H1 (cell line): Measurements from ENCODE around the gene BCL2L1. TPM values are rescaled to one million over a fixed set of nuclear protein-coding genes. Genes with fewer than 3 reads are reported as not detected.

Source experiments
- CTCF ChIA-PET: fragments of 300-600 bp; sonication (Branson Sonifier 250); formaldehyde crosslinking; loops from one replicate; lab custom pipeline; 2021; ENCODE audit not compliant: partially characterized antibody; lab: Charles Lee
- POLR2A ChIA-PET: fragments of 300-600 bp; sonication (Branson Sonifier 250); formaldehyde crosslinking; loops from one replicate; lab custom pipeline; 2021; ENCODE audit warnings: inconsistent platforms; ENCODE audit not compliant: partially characterized antibody; lab: Charles Lee
- DNase-seq, 2 experiments: peaks; one replicate each; pipeline versions ENCODE4 v3.0.0 to v3.0.0-alpha.2; 2010 to 2022; ENCODE audit warnings: low spot score in 2 of 2, low read depth in 1 of 2, mixed read lengths in 1 of 2
- FAIRE-seq: peaks from 2 replicates; lab custom pipeline; 2011; peaks lifted over from hg19 to GRCh38; lab: Jason Lieb, UNC
- H2AFZ ChIP-seq: 2 replicates; pipeline ENCODE4 v1.8.1; 2012; ENCODE audit warnings: low read length, inconsistent platforms
- H2AK5ac ChIP-seq: 2 replicates; pipeline ENCODE4 v1.6.1; 2013; ENCODE audit warnings: low read depth, low read length
- H2BK120ac ChIP-seq: replicated peaks from 2 replicates; pipeline ENCODE3; 2013; ENCODE audit warnings: low read depth, low read length, inconsistent platforms
- H2BK12ac ChIP-seq: 2 replicates; pipeline ENCODE4 v1.6.1; 2013; ENCODE audit warnings: low read depth, low read length
- H2BK15ac ChIP-seq: 2 replicates; pipeline ENCODE4 v1.6.1; 2013; ENCODE audit warnings: low read length
- H2BK20ac ChIP-seq: 2 replicates; pipeline ENCODE4 v1.6.1; 2013; ENCODE audit warnings: low read length
- H2BK5ac ChIP-seq: 2 replicates; pipeline ENCODE4 v1.6.1; 2013; ENCODE audit warnings: low read depth, low read length
- H3K14ac ChIP-seq: 2 replicates; pipeline ENCODE4 v1.6.1; 2013; ENCODE audit warnings: inconsistent platforms; ENCODE audit not compliant: insufficient read length
- H3K18ac ChIP-seq: 2 replicates; pipeline ENCODE4 v1.6.1; 2013; ENCODE audit warnings: low read length; ENCODE audit errors: extremely low read depth
- H3K23ac ChIP-seq: 2 replicates; pipeline ENCODE4 v1.6.1; 2013; ENCODE audit warnings: inconsistent platforms; ENCODE audit not compliant: insufficient read length
- H3K23me2 ChIP-seq: 2 replicates; pipeline ENCODE4 v1.6.1; 2013; ENCODE audit warnings: low read depth, low read length
- H3K27ac ChIP-seq: 2 replicates; pipeline ENCODE4 v1.6.1; 2011; ENCODE audit warnings: low read depth, low read length, inconsistent platforms
- H3K27me3 ChIP-seq, 4 experiments: replicated peaks in 1 of 4; 1 replicate in 1 of 4; 2 replicates in 3 of 4; pipeline versions ENCODE4 v1.6.1 to v1.8.1; 2011 to 2013; ENCODE audit warnings: low read length in 3 of 4, mild to moderate bottlenecking in 3 of 4, inconsistent platforms in 2 of 4, mixed read lengths in 2 of 4, moderate library complexity in 1 of 4; ENCODE audit not compliant: control insufficient read depth in 3 of 4, insufficient read depth in 3 of 4; ENCODE audit errors: extremely low read depth in 1 of 4
- H3K36me3 ChIP-seq, 4 experiments: 2 replicates each; pipeline versions ENCODE4 v1.6.1 to v1.8.1; 2011 to 2013; ENCODE audit warnings: mild to moderate bottlenecking in 4 of 4, low read length in 3 of 4, moderate library complexity in 2 of 4, control low read depth in 1 of 4, inconsistent platforms in 1 of 4; ENCODE audit not compliant: insufficient read depth in 4 of 4, control insufficient read depth in 2 of 4
- H3K4ac ChIP-seq: replicated peaks from 2 replicates; pipeline ENCODE3; 2013; ENCODE audit warnings: low read length, low read depth, mixed read lengths, inconsistent platforms; ENCODE audit not compliant: insufficient read length
- H3K4me1 ChIP-seq, 4 experiments: replicated peaks in 1 of 4; 1 replicate in 1 of 4; 2 replicates in 3 of 4; pipeline versions ENCODE4 v1.6.1 to v1.8.1; 2011 to 2013; ENCODE audit warnings: low read length in 3 of 4, inconsistent platforms in 2 of 4, mixed read lengths in 1 of 4; ENCODE audit not compliant: insufficient read depth in 4 of 4, control insufficient read depth in 3 of 4
- H3K4me2 ChIP-seq, 2 experiments: 2 replicates each; pipeline versions ENCODE4 v1.6.1 to v1.8.1; 2011 to 2013; ENCODE audit warnings: low read depth in 2 of 2, low read length in 2 of 2, control low read depth in 1 of 2, inconsistent platforms in 1 of 2, mild to moderate bottlenecking in 1 of 2; ENCODE audit not compliant: insufficient read depth in 1 of 2
- H3K4me3 ChIP-seq, 4 experiments: fragments of 200-600, 300-600 bp in 1 of 4; sonication (generic), shearing (Covaris generic), sonication (Bioruptor Twin) in 1 of 4; 2 replicates each; pipeline versions ENCODE4 v1.5.1 to v1.8.1; 2011 to 2016; ENCODE audit warnings: low read length in 4 of 4, low read depth in 3 of 4, control low read depth in 2 of 4, inconsistent platforms in 2 of 4, mild to moderate bottlenecking in 2 of 4, mixed read lengths in 1 of 4, moderate library complexity in 1 of 4; ENCODE audit not compliant: insufficient read depth in 2 of 4; ENCODE audit errors: extremely low read depth in 1 of 4
- H3K56ac ChIP-seq: replicated peaks from 2 replicates; pipeline ENCODE3; 2013; ENCODE audit warnings: low read depth, mild to moderate bottlenecking, mixed read lengths, low read length, inconsistent platforms; ENCODE audit not compliant: insufficient read length
- H3K79me1 ChIP-seq: 2 replicates; pipeline ENCODE4 v1.6.1; 2013; ENCODE audit warnings: low read depth, low read length, control low read depth
- H3K79me2 ChIP-seq, 2 experiments: 2 replicates each; pipeline versions ENCODE4 v1.6.1 to v1.8.1; 2012 to 2013; ENCODE audit warnings: low read length in 2 of 2, mild to moderate bottlenecking in 2 of 2, inconsistent platforms in 1 of 2; ENCODE audit not compliant: insufficient read depth in 2 of 2, control insufficient read depth in 1 of 2
- H3K9ac ChIP-seq, 4 experiments: replicated peaks in 1 of 4; 1 replicate in 1 of 4; 2 replicates in 3 of 4; pipeline versions ENCODE4 v1.6.1 to v1.8.1; 2011 to 2013; ENCODE audit warnings: low read depth in 3 of 4, low read length in 3 of 4, control low read depth in 2 of 4, mild to moderate bottlenecking in 2 of 4, moderate library complexity in 2 of 4, inconsistent platforms in 1 of 4; ENCODE audit errors: extremely low read depth in 1 of 4
- H3K9me3 ChIP-seq, 2 experiments: 2 replicates each; pipeline versions ENCODE4 v1.6.1 to v1.8.1; 2012 to 2013; ENCODE audit warnings: mild to moderate bottlenecking in 2 of 2, moderate library complexity in 2 of 2, control low read depth in 1 of 2, inconsistent platforms in 1 of 2, low read depth in 1 of 2, low read length in 1 of 2, mixed read lengths in 1 of 2; ENCODE audit not compliant: insufficient read depth in 2 of 2
- H4K20me1 ChIP-seq, 2 experiments: replicated peaks in 1 of 2; 2 replicates each; pipeline versions ENCODE3 to v1.8.1; 2011 to 2013; ENCODE audit warnings: inconsistent platforms in 2 of 2, low read length in 2 of 2, mild to moderate bottlenecking in 1 of 2; ENCODE audit not compliant: insufficient read depth in 2 of 2, control insufficient read depth in 1 of 2
- H4K5ac ChIP-seq: 2 replicates; pipeline ENCODE4 v1.6.1; 2013; ENCODE audit warnings: low read length, low read depth, mixed read lengths, inconsistent platforms; ENCODE audit not compliant: insufficient read length
- H4K8ac ChIP-seq: 2 replicates; pipeline ENCODE4 v1.8.0; 2013; ENCODE audit warnings: mild to moderate bottlenecking, moderate library complexity, low read length, inconsistent platforms; ENCODE audit not compliant: insufficient read depth; ENCODE audit errors: extremely low read depth
- H4K91ac ChIP-seq: replicated peaks from 2 replicates; pipeline ENCODE3; 2013; ENCODE audit warnings: low read length, mixed read lengths, inconsistent platforms; ENCODE audit not compliant: insufficient read length
- CREB1 ChIP-seq: IDR thresholded peaks from 2 replicates; pipeline ENCODE4 v1.6.1; 2012; ENCODE audit warnings: inconsistent platforms
- SIX5 ChIP-seq: IDR thresholded peaks from 2 replicates; pipeline ENCODE4 v1.6.1; 2011; ENCODE audit warnings: mild to moderate bottlenecking, low read depth, low read length
- WGBS, 2 experiments: shearing (Covaris generic) in 1 of 2; methylation state at CpG; one replicate each; pipeline versions ENCODE4 v1.1.6 to v1.1.7; 2013 to 2015; ENCODE audit warnings: low lambda C conversion rate in 2 of 2, mixed read lengths in 2 of 2, inconsistent platforms in 1 of 2, low coverage in 1 of 2, missing lambda C conversion rate in 1 of 2; ENCODE audit not compliant: insufficient replicate concordance in 2 of 2, insufficient coverage in 1 of 2, insufficient read length in 1 of 2; ENCODE audit errors: extremely low coverage in 1 of 2, missing lambda C conversion rate in 1 of 2; 5-methylcytosine and 5-hydroxymethylcytosine counted together
- polyA plus RNA-seq, 7 experiments: library from polyadenylated mRNA; depleted of rRNA in 3 of 7; stranded (reverse) in 5 of 7; unstranded in 2 of 7; fragments of >200 nt in 5 of 7; fragments of 200-250 nt in 2 of 7; gene quantifications; 1 replicate in 5 of 7; 2 replicates in 1 of 7; 4 replicates in 1 of 7; pipeline versions ENCODE4 v1.2.1 to v1.2.3, GENCODE V29; 2011 to 2013; ENCODE audit warnings: missing spikeins in 2 of 7, mixed read lengths in 2 of 7
- total RNA-seq: library from RNA; stranded (reverse); fragmentation: NEBNext Ultra II Directional; extraction: Animal tissue kit (Norgen Biotek cat#: 25700); gene quantifications from 2 replicates; pipeline ENCODE4 v1.2.1, GENCODE V29; 2021

The BCL2L1 gene
- total and polyA plus RNA-seq, 2 of the 8 experiments (the other 6 are each of a cell fraction or from before 2014, with no cell fraction given): 64.9 to 66.1 TPM

DNA sequence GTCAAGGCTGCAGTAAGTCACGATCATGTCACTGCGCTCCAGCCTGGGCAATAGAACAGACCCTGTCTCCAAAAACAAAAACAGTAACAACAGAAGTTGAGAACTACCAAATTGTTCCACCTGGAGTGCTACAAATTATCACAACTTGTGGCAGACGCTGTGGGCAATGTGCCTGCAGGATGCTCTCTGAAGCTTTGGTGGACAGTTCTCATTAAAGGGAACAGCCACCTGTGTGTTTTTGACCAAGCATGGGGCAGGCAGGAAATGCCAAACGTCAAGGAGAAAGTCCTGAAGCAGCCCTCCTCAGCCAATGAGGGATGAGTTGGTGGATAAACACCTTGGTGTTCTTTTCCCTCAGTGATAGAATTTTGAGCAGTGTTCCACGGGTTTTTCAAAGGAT lies 69.1 kb downstream of the BCL2L1 start:
- POLR2A ChIA-PET: interaction anchor here (1.0 to 1.5 kb wide), 2 partner anchors 15 to 80 kb away, joined by 3 read pairs; no protein-coding TSS in a partner anchor
- no peak overlapping the region for H3K14ac ChIP-seq
- DNase-seq (no peak), FAIRE-seq (no peak)
- no peak overlapping the region for H3K27ac ChIP-seq
- no peaks in the 10 kb centered on the region for H3K9me3 ChIP-seq
- H3K9ac ChIP-seq: no peak overlapping the region
- no peaks in the 10 kb centered on the region for H3K4me1 ChIP-seq
- H3K4me3 ChIP-seq: no peak overlapping the region
- no peaks in the 10 kb centered on the region for H3K23me2 ChIP-seq
- H4K5ac ChIP-seq: no peak overlapping the region
- no peak overlapping the region for H2AK5ac ChIP-seq
- no peaks in the 10 kb centered on the region for H3K36me3 ChIP-seq
- H3K79me2 ChIP-seq: no peaks in the 10 kb centered on the region
- no peak overlapping the region for H3K56ac ChIP-seq
- no peak overlapping the region for H2BK15ac ChIP-seq
- no peak overlapping the region for H2BK20ac ChIP-seq
- H3K23ac ChIP-seq: no peak overlapping the region
- H4K8ac ChIP-seq: no peak overlapping the region
- CTCF ChIA-PET: interaction anchor here (0.6 to 2.5 kb wide), 3 partner anchors 20 to 136 kb away, joined by 3 to 10 read pairs (median 10); partner anchors contain the start of gene BCL2L1
- H4K20me1 ChIP-seq: no peaks in the 10 kb centered on the region
- H3K27me3 ChIP-seq: no peaks in the 10 kb centered on the region
- H2BK12ac ChIP-seq: no peak overlapping the region; the same call in 1 of the 2 replicates
- no peak overlapping the region for H2BK5ac ChIP-seq
- no peak overlapping the region for H3K4ac ChIP-seq
- H4K91ac ChIP-seq: no peak overlapping the region
- WGBS, 2 experiments: 78% methylated on average over 5 of the region's 5 CpGs; no CpG with 5 or more reads in 1 of the 2 experiments
- H2AFZ ChIP-seq: no peak overlapping the region
- H3K4me2 ChIP-seq: no peak overlapping the region
- H2BK120ac ChIP-seq: no peak overlapping the region
- no peaks in the 10 kb centered on the region for H3K79me1 ChIP-seq
- no peak overlapping the region for H3K18ac ChIP-seq
- TF ChIP-seq SIX5: no peak
- no peak for TF ChIP-seq CREB1
